ENCODE results near the gene MORN3.

GRCh38 chr12:121653999-121654398 lies 15.5 kb downstream of the MORN3 start:
- TF ChIP-seq POLR2A (IDR thresholded peaks at IDR 0.05; ENCODE audit: low read depth, low read length) = no peak
- no peak for TF ChIP-seq TBL1XR1 (IDR thresholded peaks at IDR 0.05; ENCODE audit: low read depth, low read length)
- TF ChIP-seq CTCF (IDR thresholded peaks at IDR 0.05 in 2 of 3, conservative IDR thresholded peaks at IDR 0.05 in 1 of 3; ENCODE audit: control insufficient read depth in 2 of 3, extremely low read depth in 1 of 3, insufficient read depth in 1 of 3, low read depth in 3 of 3, low read length in 3 of 3) = no peak
- TF ChIP-seq FOXK2 (IDR thresholded peaks at IDR 0.05) = no peak
